ENCODE measurements around the gene ZNF521. TPM values are rescaled to one million over a fixed set of nuclear protein-coding genes. Genes with fewer than 3 reads are reported as not detected.

Gene ZNF521
- total RNA-seq, 1 donor from 2014 or later: 58.7 TPM

- Mint-ChIP-seq H3K36me3 (ENCODE audit: unreplicated experiment) (no peaks in the 10 kb centered on the region), H3K27me3 (ENCODE audit: unreplicated experiment) (peaks cover 4% of the 10 kb centered on the region), H3K27ac (ENCODE audit: unreplicated experiment) (peak overlapping the region; percentile 69), H3K4me3 (ENCODE audit: unreplicated experiment) (peak overlapping the region; percentile 91), H3K4me1 (ENCODE audit: low read depth, unreplicated experiment) (peaks cover 14% of the 10 kb centered on the region), H3K9me3 (ENCODE audit: unreplicated experiment) (peaks cover 9% of the 10 kb centered on the region)
- no peak for TF ChIP-seq CTCF (IDR thresholded peaks at IDR 0.05; ENCODE audit: partially characterized antibody, unreplicated experiment)
- DNase-seq: peak; percentile 52
Measured at GRCh38 chr18:25349131-25349925, 2.6 kb downstream of the ZNF521 start.

GRCh38 chr18:25348386-25349130, 3.4 kb downstream of the ZNF521 start:
- Mint-ChIP-seq H3K4me1 (ENCODE audit: low read depth, unreplicated experiment) (peaks cover 15% of the 10 kb centered on the region), H3K4me3 (ENCODE audit: unreplicated experiment) (peak overlapping the region; percentile 91), H3K27ac (ENCODE audit: unreplicated experiment) (no peak overlapping the region), H3K36me3 (ENCODE audit: unreplicated experiment) (no peaks in the 10 kb centered on the region), H3K27me3 (ENCODE audit: unreplicated experiment) (peaks cover 4% of the 10 kb centered on the region), H3K9me3 (ENCODE audit: unreplicated experiment) (peaks cover 9% of the 10 kb centered on the region)
- TF ChIP-seq CTCF (IDR thresholded peaks at IDR 0.05; ENCODE audit: partially characterized antibody, unreplicated experiment): no peak
- DNase-seq: no peak

GRCh38 chr18:25346561-25346960, 5.4 kb downstream of the ZNF521 start:
- peaks cover 4% of the 10 kb centered on the region for H3K27me3 Mint-ChIP-seq (ENCODE audit: unreplicated experiment)
- DNase-seq: no peak
- peaks cover 15% of the 10 kb centered on the region for H3K4me1 Mint-ChIP-seq (ENCODE audit: low read depth, unreplicated experiment)
- no peak overlapping the region for H3K4me3 Mint-ChIP-seq (ENCODE audit: unreplicated experiment)
- H3K9me3 Mint-ChIP-seq (ENCODE audit: unreplicated experiment): peaks cover 9% of the 10 kb centered on the region
- no peak overlapping the region for H3K27ac Mint-ChIP-seq (ENCODE audit: unreplicated experiment)
- TF ChIP-seq CTCF (IDR thresholded peaks at IDR 0.05; ENCODE audit: partially characterized antibody, unreplicated experiment): no peak
- no peaks in the 10 kb centered on the region for H3K36me3 Mint-ChIP-seq (ENCODE audit: unreplicated experiment)

GRCh38 chr18:25345081-25345866, 6.7 kb downstream of the ZNF521 start:
- DNase-seq: no peak
- peaks cover 4% of the 10 kb centered on the region for H3K9me3 Mint-ChIP-seq (ENCODE audit: unreplicated experiment)
- no peak overlapping the region for H3K4me3 Mint-ChIP-seq (ENCODE audit: unreplicated experiment)
- TF ChIP-seq CTCF (IDR thresholded peaks at IDR 0.05; ENCODE audit: partially characterized antibody, unreplicated experiment): no peak
- H3K27ac Mint-ChIP-seq (ENCODE audit: unreplicated experiment): no peak overlapping the region
- no peaks in the 10 kb centered on the region for H3K36me3 Mint-ChIP-seq (ENCODE audit: unreplicated experiment)
- H3K4me1 Mint-ChIP-seq (ENCODE audit: low read depth, unreplicated experiment): peaks cover 15% of the 10 kb centered on the region
- H3K27me3 Mint-ChIP-seq (ENCODE audit: unreplicated experiment): no peaks in the 10 kb centered on the region
